Activated B cell treated with CpG ODN at 0.5 μM for 24 hours (primary cell): Measurements from ENCODE around the gene CYP4V2. TPM values are rescaled to one million over a fixed set of nuclear protein-coding genes. Genes with fewer than 3 reads are reported as not detected.

Source experiments
- ATAC-seq: fragments of 200-7000 bp; cut with Tn5 transposase; one replicate; pipeline ENCODE4 v1.10.0; 2021; ENCODE audit warnings: low read depth, mild to moderate bottlenecking, moderate library complexity
- CTCF ChIA-PET: fragments of 350-600 bp; sonication (Branson Sonifier 250); formaldehyde crosslinking; loops from one replicate; lab custom pipeline; 2021; ENCODE audit warnings: antibody characterized with exemption; lab: Charles Lee
- POLR2A ChIA-PET: fragments of 350-600 bp; sonication (Branson Sonifier 250); formaldehyde crosslinking; loops from one replicate; lab custom pipeline; 2021; ENCODE audit warnings: antibody characterized with exemption; lab: Charles Lee
- DNase-seq: peaks from one replicate; pipeline ENCODE4 v3.0.0; 2022
- H3K27ac Mint-ChIP-seq: one replicate; pipeline ENCODE4 v1.8.0; 2020; ENCODE audit warnings: mixed read lengths
- H3K27me3 Mint-ChIP-seq: one replicate; pipeline ENCODE4 v1.8.0; 2021; ENCODE audit warnings: mixed read lengths
- H3K36me3 Mint-ChIP-seq: one replicate; pipeline ENCODE4 v1.8.0; 2021; ENCODE audit warnings: low read depth, mixed read lengths
- H3K4me1 Mint-ChIP-seq: one replicate; pipeline ENCODE4 v1.8.0; 2021; ENCODE audit warnings: mixed read lengths
- H3K4me3 Mint-ChIP-seq: one replicate; pipeline ENCODE4 v1.8.0; 2020; ENCODE audit warnings: mild to moderate bottlenecking, mixed read lengths
- H3K9me3 Mint-ChIP-seq: one replicate; pipeline ENCODE4 v1.8.0; 2020; ENCODE audit warnings: mixed read lengths
- intact Hi-C: fragments of 100-400 bp; cut with micrococcal nuclease; formaldehyde crosslinking; loops from one replicate; pipeline ENCODE4 v1.15.1; 2024
- total RNA-seq: library from RNA; stranded (reverse); gene quantifications from 2 replicates; pipeline ENCODE4 v1.2.3, GENCODE V29; 2022
- TF ChIP-seq, protein P1 (sequence below): fragments of 200-600 bp; IDR thresholded peaks from one replicate; pipeline ENCODE4 v1.8.0; 2022; ENCODE audit warnings: antibody characterized with exemption, mild to moderate bottlenecking

Gene CYP4V2
- total RNA-seq, 1 donor from 2014 or later: 9.5 TPM

DNA sequence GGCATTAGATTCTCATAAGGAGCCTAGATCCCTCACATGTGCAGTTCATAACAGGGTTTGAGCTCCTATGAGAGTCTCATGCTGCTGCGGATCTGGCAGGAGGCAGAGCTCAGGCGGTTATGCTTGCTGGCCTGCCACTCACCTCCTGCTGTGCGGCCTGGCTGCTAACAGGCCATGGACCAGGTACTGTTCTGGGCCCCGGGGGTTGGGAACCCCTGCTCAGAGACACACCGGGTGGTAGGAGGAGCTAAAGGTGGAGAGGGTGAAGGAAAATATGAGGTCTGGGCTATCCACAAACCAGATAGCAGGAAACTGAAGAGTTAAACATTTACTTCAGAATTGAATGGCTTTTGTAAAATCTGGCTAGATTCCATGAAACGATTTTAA is 68.7 kb downstream of the CYP4V2 start:
- TF ChIP-seq, protein P1, sequence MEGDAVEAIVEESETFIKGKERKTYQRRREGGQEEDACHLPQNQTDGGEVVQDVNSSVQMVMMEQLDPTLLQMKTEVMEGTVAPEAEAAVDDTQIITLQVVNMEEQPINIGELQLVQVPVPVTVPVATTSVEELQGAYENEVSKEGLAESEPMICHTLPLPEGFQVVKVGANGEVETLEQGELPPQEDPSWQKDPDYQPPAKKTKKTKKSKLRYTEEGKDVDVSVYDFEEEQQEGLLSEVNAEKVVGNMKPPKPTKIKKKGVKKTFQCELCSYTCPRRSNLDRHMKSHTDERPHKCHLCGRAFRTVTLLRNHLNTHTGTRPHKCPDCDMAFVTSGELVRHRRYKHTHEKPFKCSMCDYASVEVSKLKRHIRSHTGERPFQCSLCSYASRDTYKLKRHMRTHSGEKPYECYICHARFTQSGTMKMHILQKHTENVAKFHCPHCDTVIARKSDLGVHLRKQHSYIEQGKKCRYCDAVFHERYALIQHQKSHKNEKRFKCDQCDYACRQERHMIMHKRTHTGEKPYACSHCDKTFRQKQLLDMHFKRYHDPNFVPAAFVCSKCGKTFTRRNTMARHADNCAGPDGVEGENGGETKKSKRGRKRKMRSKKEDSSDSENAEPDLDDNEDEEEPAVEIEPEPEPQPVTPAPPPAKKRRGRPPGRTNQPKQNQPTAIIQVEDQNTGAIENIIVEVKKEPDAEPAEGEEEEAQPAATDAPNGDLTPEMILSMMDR: no peak
- CTCF ChIA-PET: no interaction called here
- intact Hi-C loops: no loop called here
- DNase-seq: no peak
- H3K36me3 Mint-ChIP-seq: no peaks in the 10 kb centered on the region
- ATAC-seq: no peak
- no peaks in the 10 kb centered on the region for H3K4me1 Mint-ChIP-seq
- H3K27me3 Mint-ChIP-seq: peaks cover 9% of the 10 kb centered on the region
- H3K4me3 Mint-ChIP-seq: no peak overlapping the region
- POLR2A ChIA-PET: no interaction called here
- H3K9me3 Mint-ChIP-seq: no peaks in the 10 kb centered on the region
- no peak overlapping the region for H3K27ac Mint-ChIP-seq

Other genes with a start within 250 kb of the CYP4V2 start
- gene TLR3, start 122.4 kb upstream of the CYP4V2 start, total RNA-seq: not detected in 2 replicates
- gene FAM149A, start 86.9 kb upstream of the CYP4V2 start, total RNA-seq: not detected in 2 replicates
- gene KLKB1, start 35.9 kb downstream of the CYP4V2 start, total RNA-seq: 0.16 TPM in 1 of 2 replicates, not detected in the other
- not detected in 2 replicates for gene F11, start 74.6 kb downstream of the CYP4V2 start, total RNA-seq